Gastroesophageal sphincter (tissue), 4 donors: Measurements from ENCODE around the gene ZER1. TPM values are rescaled to one million over a fixed set of nuclear protein-coding genes. Genes with fewer than 3 reads are reported as not detected.
"Not testable (repeated sequence)": the region's sequence is repeated elsewhere in the genome, so short reads cannot be mapped to it uniquely, and the experiment has no call there.

ENCODE experiments used
- ATAC-seq: fragments of 150-250 bp; one replicate; pipeline ENCODE4 v1.9.1; 2016; ENCODE audit warnings: mild to moderate bottlenecking, moderate library complexity
- H3K27ac ChIP-seq, 4 donors: fragments of 200-600 bp; sonication (generic) in 3 of 4; 1 replicate in 3 of 4; 2 replicates in 1 of 4; pipeline ENCODE4 v1.5.1; 2016 to 2019
- H3K27me3 ChIP-seq: fragments of 200-600 bp; sonication (generic); one replicate; pipeline ENCODE4 v1.5.1; 2019
- H3K36me3 ChIP-seq, 2 donors: fragments of 200-600 bp; sonication (generic); one replicate each; pipeline ENCODE4 v1.5.1; 2019; ENCODE audit warnings: control low read depth in 1 of 2
- H3K4me1 ChIP-seq, 3 donors: fragments of 200-600 bp; sonication (generic); 1 replicate in 2 of 3; 2 replicates in 1 of 3; pipeline ENCODE4 v1.5.1; 2016 to 2019; ENCODE audit warnings: control low read depth in 2 of 3
- H3K4me3 ChIP-seq, 2 donors: fragments of 200-600 bp; sonication (generic); one replicate each; pipeline ENCODE4 v1.5.1; 2019; ENCODE audit warnings: mild to moderate bottlenecking in 1 of 2, moderate library complexity in 1 of 2
- H3K9me3 ChIP-seq, 3 donors: fragments of 200-600 bp; sonication (generic); one replicate each; pipeline ENCODE4 v1.5.1; 2017 to 2019; ENCODE audit warnings: control low read depth in 2 of 3
- EP300 ChIP-seq: sonication (generic); formaldehyde crosslinking; IDR thresholded peaks from one replicate; pipeline ENCODE4 v1.6.1; 2017; ENCODE audit warnings: antibody characterized with exemption, mild to moderate bottlenecking
- POLR2A ChIP-seq, 2 donors: fragments of 450-650 bp; IDR thresholded peaks; one replicate each; pipeline ENCODE4 v1.6.1; 2017; ENCODE audit warnings: antibody characterized with exemption in 2 of 2, mild to moderate bottlenecking in 2 of 2, moderate library complexity in 1 of 2
- POLR2AphosphoS5 ChIP-seq: sonication (generic); formaldehyde crosslinking; IDR thresholded peaks from one replicate; pipeline ENCODE4 v1.6.1; 2017; ENCODE audit warnings: antibody characterized with exemption
- WGBS, 2 donors: methylation state at CpG; one replicate each; pipeline ENCODE4 v1.1.5; 2018; ENCODE audit warnings: low coverage in 1 of 2; 5-methylcytosine and 5-hydroxymethylcytosine counted together
- total RNA-seq, 4 donors: library from RNA; depleted of rRNA; stranded (reverse); fragments of >200 nt; gene quantifications; one replicate each; pipeline ENCODE4 v1.1.0, GENCODE V29; 2016
- TF ChIP-seq, protein P1 (sequence below), 4 experiments: fragments of 200-600 bp in 2 of 4; fragments of 450-650 bp in 2 of 4; sonication (generic) in 1 of 4; IDR thresholded peaks; one replicate each; pipeline ENCODE4 v1.5.1; 2017 to 2019; ENCODE audit warnings: antibody characterized with exemption in 4 of 4, mild to moderate bottlenecking in 2 of 4, moderate library complexity in 2 of 4

The ZER1 gene
- total RNA-seq, 4 donors from 2014 or later, result 55.1 to 104 (median 60.2) TPM

GRCh38 chr9:128807827-128808226 is 36.1 kb upstream of the ZER1 start:
- no peak for TF ChIP-seq POLR2AphosphoS5
- TF ChIP-seq POLR2A (IDR thresholded peaks at IDR 0.05), result no peak
- TF ChIP-seq EP300, result no peak
- TF ChIP-seq, protein P1, sequence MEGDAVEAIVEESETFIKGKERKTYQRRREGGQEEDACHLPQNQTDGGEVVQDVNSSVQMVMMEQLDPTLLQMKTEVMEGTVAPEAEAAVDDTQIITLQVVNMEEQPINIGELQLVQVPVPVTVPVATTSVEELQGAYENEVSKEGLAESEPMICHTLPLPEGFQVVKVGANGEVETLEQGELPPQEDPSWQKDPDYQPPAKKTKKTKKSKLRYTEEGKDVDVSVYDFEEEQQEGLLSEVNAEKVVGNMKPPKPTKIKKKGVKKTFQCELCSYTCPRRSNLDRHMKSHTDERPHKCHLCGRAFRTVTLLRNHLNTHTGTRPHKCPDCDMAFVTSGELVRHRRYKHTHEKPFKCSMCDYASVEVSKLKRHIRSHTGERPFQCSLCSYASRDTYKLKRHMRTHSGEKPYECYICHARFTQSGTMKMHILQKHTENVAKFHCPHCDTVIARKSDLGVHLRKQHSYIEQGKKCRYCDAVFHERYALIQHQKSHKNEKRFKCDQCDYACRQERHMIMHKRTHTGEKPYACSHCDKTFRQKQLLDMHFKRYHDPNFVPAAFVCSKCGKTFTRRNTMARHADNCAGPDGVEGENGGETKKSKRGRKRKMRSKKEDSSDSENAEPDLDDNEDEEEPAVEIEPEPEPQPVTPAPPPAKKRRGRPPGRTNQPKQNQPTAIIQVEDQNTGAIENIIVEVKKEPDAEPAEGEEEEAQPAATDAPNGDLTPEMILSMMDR (IDR thresholded peaks at IDR 0.05), result no peak
- H3K36me3 ChIP-seq, result peaks cover 0 to 71% of the 10 kb centered on the region in 2 donors
- H3K4me1 ChIP-seq, result no peaks in the 10 kb centered on the region
- ATAC-seq, result no peak
- no CpG with 5 or more reads among the region's 14 CpGs for WGBS, 2 donors
- no peaks in the 10 kb centered on the region for H3K27me3 ChIP-seq
- no peaks in the 10 kb centered on the region for H3K9me3 ChIP-seq
- H3K4me3 ChIP-seq, result no peak overlapping the region
- H3K27ac ChIP-seq, result no peak overlapping the region

DNA sequence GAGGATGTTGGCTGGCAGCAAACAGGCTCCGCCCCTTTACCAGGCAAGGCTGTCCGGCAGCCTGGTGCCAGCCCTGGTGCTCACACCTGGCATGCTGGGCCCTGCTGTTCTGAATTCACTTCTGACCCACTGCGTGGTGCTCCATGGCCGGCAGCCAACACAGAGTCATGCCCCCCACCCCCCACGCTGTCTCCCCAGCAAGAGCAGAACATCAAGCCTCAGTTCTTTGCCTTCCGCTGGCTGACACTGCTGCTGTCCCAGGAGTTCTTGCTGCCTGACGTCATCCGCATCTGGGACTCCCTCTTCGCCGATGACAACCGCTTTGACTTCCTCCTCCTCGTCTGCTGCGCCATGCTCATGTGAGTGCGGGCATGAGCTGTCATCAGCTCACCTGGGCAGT is 33.9 kb upstream of the ZER1 start:
- TF ChIP-seq POLR2A (IDR thresholded peaks at IDR 0.05) (no peak), POLR2AphosphoS5 (no peak), EP300 (no peak)
- TF ChIP-seq, protein P1 (IDR thresholded peaks at IDR 0.05), result no peak
- no peak overlapping the region for H3K4me3 ChIP-seq
- WGBS, 2 donors, result 72 to 73% methylated on average over 3 to 5 of the region's 14 CpGs
- H3K27me3 ChIP-seq, result no peaks in the 10 kb centered on the region
- no peak for ATAC-seq
- peaks cover 0 to 93% of the 10 kb centered on the region in 2 donors for H3K36me3 ChIP-seq
- H3K4me1 ChIP-seq, result no peaks in the 10 kb centered on the region
- no peak overlapping the region for H3K27ac ChIP-seq
- H3K9me3 ChIP-seq, result no peaks in the 10 kb centered on the region

GRCh38 chr9:128802482-128802881 is 30.8 kb upstream of the ZER1 start:
- TF ChIP-seq POLR2A (IDR thresholded peaks at IDR 0.05) (no peak), POLR2AphosphoS5 (no peak), EP300 (no peak)
- TF ChIP-seq, protein P1 (IDR thresholded peaks at IDR 0.05), result no peak
- Histone ChIP-seq H3K4me1 (no peaks in the 10 kb centered on the region), H3K9me3 (no peaks in the 10 kb centered on the region), H3K4me3 (no peak overlapping the region), H3K36me3 (peaks cover 0 to 100% of the 10 kb centered on the region in 2 donors), H3K27me3 (no peaks in the 10 kb centered on the region), H3K27ac (no peak overlapping the region)
- no peak for ATAC-seq
- 92 to 100% methylated on average over 2 to 4 of the region's 4 CpGs for WGBS, 2 donors

DNA sequence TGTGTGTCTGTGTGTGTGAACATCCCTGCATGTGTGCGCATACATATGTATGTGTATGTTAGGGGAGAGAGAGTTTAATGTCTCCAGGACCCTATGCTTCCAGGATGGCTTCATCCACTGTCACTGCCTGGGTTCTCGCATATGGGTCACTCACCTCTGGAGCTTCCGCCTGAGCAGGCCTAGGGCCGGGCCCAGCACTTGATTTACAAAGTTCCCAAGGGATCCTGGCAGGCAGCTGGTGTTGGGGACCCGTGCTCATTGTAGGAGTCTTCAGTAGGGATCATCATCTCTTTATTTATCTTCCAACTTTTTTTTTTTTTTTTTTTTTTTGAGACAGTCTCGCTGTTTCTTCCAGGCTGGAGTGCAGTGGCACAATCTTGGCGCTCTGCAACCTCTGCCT is 28.3 kb upstream of the ZER1 start:
- Histone ChIP-seq H3K4me3 (no peak overlapping the region), H3K9me3 (no peaks in the 10 kb centered on the region), H3K36me3 (peaks cover 0 to 100% of the 10 kb centered on the region in 2 donors), H3K27me3 (no peaks in the 10 kb centered on the region), H3K27ac (no peak overlapping the region), H3K4me1 (no peaks in the 10 kb centered on the region)
- TF ChIP-seq POLR2AphosphoS5 (no peak), EP300 (no peak), POLR2A (IDR thresholded peaks at IDR 0.05) (no peak)
- TF ChIP-seq, protein P1 (IDR thresholded peaks at IDR 0.05), result no peak
- 92 to 93% methylated on average over 3 to 4 of the region's 7 CpGs for WGBS, 2 donors
- no peak for ATAC-seq

DNA sequence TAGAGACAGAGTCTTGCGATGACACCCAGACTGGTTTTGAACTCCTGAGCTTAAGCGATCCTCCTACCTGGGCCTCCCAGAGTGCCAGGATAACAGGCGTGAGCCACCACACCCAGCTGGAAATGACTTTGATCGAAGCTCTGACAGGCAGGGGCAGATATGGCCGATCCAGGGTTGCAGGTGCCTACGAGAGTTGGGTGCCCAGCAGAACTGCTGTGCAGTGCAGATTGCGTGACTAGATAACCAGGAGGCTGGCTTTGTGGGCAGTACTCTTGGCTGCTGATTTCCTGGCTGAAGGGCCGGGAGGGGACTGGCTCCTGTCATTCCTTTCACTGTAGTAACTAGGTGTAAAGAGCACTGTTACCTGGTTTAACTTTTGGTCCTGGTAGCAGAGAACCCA is 27.2 kb upstream of the ZER1 start:
- H3K36me3 ChIP-seq, result peaks cover 0 to 100% of the 10 kb centered on the region in 2 donors
- no peak overlapping the region for H3K27ac ChIP-seq
- WGBS, 2 donors, result 100% methylated on average over 1 to 2 of the region's 8 CpGs
- no peak overlapping the region for H3K4me3 ChIP-seq
- ATAC-seq, result no peak
- no peaks in the 10 kb centered on the region for H3K4me1 ChIP-seq
- H3K27me3 ChIP-seq, result no peaks in the 10 kb centered on the region
- TF ChIP-seq EP300, result no peak
- no peaks in the 10 kb centered on the region for H3K9me3 ChIP-seq

- ATAC-seq, H3K27me3 ChIP-seq, H3K4me1 ChIP-seq, H3K9me3 ChIP-seq, H3K4me3 ChIP-seq, H3K27ac ChIP-seq: not testable (repeated sequence)
- H3K36me3 ChIP-seq, result peaks cover 0 to 99% of the 10 kb centered on the region in 2 donors
- 50% methylated on average over 2 of the region's 2 CpGs; no CpG with 5 or more reads in 1 of the 2 donors for WGBS, 2 donors
Measured at GRCh38 chr9:128794961-128795360, 23.2 kb upstream of the ZER1 start.
